A204.1 (cell line): Measurements from ENCODE around the gene TNIK.
"Not testable (repeated sequence)": the region's sequence is repeated elsewhere in the genome, so short reads cannot be mapped to it uniquely, and the experiment has no call there.

Experiments
- FAIRE-seq: peaks from 2 replicates; lab custom pipeline; 2012; peaks lifted over from hg19 to GRCh38; lab: Jason Lieb, UNC

TNIK gene

GRCh38 chr3:171250444-171250843 is 209.8 kb downstream of the TNIK start:
- no peak for FAIRE-seq

GRCh38 chr3:171249245-171249644 is 211.0 kb downstream of the TNIK start:
- FAIRE-seq: no peak

DNA sequence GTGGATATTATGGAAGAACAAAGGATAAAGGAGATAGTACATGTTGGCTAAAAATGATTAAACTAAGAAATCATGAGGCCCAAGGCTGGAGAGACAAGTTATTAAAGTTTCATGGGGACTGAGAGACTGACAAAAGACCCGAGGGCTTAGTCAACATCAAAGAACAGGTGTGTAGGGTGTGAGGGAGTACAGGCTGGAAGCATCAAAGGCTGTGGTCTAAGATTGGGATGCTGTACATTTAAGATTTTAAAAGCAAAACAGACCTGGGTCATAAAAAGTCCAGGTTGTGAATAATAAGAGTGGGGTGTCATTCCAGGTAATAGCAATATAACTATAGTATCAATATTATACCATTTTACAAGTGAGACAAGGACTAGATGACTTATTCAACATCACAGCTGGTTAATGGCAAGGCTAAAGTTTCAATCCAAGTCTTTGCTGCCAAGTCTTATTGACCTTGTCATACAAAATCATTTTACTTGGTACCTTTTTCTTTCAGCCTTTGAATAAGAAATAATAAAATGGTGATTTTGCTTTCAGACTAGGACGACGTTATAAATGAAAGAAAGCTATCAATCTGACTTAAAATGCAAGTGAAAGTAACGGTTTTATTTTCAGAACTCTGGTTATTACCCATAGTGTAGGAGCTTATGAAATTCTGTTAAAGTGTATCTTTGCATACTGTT is 211.6 kb downstream of the TNIK start:
- no peak for FAIRE-seq

DNA sequence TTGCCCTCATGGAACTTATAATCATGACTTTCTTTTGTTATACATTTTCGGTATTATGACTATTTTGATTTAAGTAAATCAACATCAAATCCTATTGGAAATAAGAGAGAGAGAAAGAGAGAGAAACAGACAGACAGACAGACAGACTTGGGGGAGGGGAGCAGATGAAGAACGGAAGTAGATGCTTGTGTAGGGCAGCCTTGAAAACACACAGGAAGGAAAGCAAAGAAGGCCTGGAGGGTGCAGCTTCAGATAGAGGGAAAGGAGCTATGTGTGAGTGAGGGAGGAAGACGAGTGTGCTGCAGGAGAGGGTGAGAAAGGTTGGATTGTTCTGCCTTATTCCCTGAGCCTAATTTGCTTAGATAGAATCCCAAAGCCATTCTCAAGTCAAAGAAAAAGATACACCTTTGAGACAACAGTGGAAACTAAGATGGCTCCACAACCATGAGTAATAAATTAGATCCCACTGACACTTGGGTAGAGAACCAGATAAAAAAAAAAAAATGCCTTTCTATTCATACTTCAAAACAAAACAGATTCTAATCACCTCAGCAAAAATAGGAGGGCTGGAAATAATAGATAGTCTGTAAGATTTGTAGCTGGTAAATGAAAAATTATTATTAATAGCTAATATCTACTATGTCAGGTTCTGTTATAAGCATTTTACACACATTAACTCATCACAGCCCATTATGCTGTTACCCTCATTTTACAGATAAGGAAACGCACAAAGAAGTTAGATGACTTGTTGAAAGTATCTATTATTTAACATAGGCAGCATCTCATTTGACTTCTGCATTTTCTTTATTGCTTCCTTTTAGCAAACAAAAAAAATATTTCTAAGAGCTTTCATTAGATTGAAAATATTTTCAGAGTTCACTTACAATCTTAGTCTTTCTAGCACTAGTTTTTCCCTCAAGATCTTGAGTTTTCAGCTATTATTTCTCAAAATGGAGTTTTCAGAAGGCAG is 214.1 kb downstream of the TNIK start:
- no peak for FAIRE-seq

DNA sequence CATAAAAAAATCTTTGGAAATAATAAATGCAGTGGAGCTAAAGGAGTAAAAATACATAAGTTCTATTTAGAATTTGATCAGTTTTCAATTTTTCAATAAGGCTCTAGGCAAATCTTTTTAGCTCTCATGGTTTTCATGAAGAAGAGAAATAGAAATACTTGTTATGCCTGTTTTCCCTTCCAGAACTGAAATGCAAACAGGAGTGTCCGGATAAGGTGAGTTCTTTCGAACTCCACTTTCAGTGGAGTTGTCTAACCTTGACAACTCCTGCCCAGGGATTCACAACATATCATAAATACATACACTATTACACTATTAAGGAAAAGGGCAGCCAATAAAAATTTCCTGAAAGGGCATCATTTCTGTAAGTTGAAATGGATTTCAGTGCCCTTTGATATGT is 217.3 kb downstream of the TNIK start:
- no peak for FAIRE-seq

DNA sequence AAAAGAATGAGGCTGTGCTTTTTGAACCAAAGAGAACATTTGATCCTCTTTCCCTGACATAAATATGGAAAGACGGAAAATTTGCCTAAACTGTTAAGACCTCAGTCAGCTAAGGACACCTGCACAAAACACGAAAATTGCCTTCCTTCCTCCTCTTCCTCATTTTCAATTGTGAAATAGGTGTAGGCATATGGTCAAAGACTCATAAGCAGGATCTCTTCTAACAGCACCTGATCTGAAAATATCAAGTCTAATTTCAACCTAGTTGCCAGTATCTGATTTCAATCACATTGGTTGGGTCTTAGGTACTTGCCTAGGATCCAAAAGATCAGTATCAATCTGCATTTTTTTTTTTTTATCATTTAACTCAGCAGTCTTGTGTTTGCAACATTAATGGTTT is 218.0 kb downstream of the TNIK start:
- no peak for FAIRE-seq

DNA sequence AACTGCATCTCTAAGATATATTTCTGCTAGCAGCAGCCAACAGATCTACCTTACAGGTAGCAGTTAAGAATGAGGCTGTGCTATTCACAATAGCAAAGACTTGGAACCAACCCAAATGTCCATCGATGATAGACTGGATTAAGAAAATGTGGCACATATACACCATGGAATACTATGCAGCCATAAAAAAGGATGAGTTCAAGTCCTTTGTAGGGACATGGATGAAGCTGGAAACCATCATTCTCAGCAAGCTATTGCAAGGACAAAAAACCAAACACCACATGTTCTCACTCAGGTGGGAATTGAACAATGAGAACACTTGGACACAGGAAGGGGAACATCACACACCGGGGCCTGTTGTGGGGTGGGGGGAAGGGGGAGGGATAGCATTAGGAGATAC is 218.6 kb downstream of the TNIK start:
- not testable (repeated sequence) for FAIRE-seq

DNA sequence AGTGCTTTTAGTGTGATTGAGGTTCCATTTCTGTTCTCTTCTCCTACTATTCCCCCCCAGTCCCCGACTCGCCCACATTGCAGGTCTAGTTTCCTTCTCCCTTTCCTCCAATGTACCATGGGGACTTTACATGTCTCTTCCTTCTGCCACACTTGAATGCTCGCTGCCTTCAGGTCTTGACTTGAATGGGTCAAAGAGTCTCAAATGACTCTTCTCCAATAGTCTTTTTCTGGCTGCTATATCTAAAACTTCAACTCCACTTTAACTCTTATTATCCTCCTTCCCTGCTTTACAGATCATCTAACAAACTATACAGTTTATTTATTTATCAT is 219.7 kb downstream of the TNIK start:
- no peak for FAIRE-seq

- FAIRE-seq: no peak
Measured at GRCh38 chr3:171239757-171240503, 220.3 kb downstream of the TNIK start.

GRCh38 chr3:171237009-171237385 is 223.2 kb downstream of the TNIK start:
- no peak for FAIRE-seq

DNA sequence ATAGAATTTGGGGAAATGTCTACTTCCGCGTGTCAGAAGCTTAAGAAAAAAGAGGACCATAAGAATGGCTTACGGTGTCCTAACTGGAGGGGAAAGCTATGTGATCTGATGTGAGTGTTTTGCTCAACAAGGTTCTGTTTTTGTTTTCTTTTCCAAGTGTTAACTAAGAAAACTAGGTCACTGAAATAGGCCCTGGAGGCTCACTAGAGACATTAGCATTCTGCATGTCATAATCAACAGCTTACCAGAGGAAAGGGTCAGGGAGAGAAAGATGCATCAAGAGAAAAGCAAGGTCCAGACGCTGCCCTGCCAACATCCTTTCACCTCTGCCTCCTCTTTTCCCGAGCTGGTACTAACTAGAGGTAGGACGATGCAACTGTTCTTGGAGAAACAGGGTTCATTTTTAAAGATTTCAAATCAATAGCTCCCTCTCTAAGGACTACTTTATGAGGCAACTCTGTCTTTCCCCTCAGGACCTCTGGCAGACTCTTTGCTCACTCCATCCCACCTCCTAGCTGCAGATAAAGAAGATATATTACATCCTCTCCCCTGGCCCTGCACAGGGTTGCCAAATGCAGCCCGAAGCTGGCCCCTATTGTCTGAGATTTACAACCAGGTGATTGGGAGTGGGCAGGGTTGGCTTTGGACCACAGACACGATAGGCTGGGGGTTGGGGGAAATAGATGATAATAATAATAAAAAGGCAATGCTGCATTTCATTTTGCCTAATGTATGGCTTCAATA is 223.8 kb downstream of the TNIK start:
- FAIRE-seq: no peak

DNA sequence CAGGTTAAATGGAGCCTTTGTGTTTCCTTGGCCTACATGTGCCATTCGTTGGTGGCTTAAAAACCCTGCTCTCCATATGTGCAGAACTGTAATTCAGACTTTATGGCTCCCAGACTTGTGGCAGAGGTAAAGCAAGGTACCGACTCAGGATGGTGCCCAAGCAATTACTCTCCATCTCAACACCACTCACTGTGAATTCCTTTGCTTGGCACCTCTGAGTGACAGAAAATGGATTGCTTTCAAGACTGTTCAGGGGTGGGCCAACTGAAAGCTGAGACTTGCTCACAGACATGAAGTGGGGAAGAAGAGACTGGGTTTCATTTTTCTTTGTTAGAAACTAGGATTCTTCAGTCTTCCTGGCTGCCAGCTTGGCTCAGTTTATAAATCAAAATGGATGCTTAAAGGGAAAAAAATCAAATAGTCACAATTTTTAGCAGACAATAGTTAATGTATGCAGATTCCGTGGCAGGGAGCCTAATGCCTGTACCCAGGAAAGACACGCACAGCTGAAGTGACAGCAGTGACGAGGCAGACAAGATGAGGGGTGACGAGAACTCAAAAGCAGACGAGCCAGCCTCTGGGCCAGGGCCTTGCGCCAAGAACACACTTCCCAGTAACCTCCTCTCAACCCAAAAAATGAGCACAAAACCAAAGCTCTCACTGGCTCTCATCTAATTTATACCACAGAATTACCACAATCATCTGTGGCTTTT is 225.8 kb downstream of the TNIK start:
- no peak for FAIRE-seq

GRCh38 chr3:171231361-171231760 is 228.8 kb downstream of the TNIK start:
- FAIRE-seq: no peak

GRCh38 chr3:171230865-171231264 is 229.3 kb downstream of the TNIK start:
- FAIRE-seq: no peak

DNA sequence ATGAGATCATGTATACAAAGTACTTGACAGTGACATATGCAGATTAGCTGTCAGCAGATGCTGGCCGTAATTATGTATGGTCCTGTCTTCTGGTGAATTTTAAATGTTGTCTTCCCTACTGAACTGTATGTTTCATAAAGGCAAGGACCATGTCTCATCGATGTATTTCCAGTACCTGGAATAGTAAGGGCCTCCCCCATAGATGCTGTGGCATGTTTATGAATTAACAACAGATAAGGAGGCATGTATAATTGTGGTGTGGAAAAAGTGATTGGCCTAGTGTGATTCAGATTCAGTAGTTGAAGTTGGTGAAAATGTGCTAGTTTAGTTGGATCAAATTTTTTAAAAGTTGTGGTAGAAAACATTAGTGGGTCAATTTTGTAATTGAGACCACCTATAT is 231.0 kb downstream of the TNIK start:
- no peak for FAIRE-seq

- no peak for FAIRE-seq
Measured at GRCh38 chr3:171228240-171228639, 232.0 kb downstream of the TNIK start.

- FAIRE-seq: no peak
Measured at GRCh38 chr3:171227828-171228227, 232.4 kb downstream of the TNIK start.

DNA sequence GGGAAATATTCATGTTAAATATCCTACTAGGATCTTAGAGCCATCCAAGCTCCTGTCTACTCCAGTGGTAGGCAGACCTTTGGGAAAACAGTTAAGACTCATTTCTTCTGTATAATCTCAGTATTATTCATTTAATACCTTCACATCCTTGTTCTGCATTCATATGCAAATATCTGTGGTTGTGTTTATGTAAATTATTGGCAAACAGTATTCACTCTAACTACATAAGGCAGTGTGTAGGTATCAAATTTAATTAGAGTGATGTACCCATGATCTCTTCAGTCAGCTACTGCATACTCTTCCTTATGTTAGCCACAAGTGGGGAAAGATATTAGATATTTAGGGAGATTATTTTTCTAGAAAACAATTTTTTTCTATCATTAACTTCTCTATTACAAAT is 232.8 kb downstream of the TNIK start:
- FAIRE-seq: no peak

DNA sequence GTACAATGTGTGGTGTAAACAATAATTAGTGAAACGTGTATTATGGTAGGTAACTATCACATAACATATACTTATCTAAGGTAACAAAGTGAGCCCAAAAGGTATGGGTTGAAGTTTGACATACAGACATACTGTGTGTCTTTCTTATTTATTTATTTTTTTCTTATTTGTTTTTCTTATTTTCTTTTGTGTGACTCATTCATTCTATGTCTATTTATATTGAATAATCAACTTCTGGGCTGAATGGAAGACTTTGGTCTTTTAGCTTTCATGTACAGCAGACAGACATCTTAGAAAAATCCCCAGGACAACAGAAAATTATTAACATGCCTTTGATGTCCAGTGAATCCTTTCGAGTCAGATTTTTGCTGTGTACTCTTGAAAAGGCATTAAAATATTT is 233.4 kb downstream of the TNIK start:
- FAIRE-seq: no peak

- FAIRE-seq: no peak
Measured at GRCh38 chr3:171225708-171226107, 234.5 kb downstream of the TNIK start.

DNA sequence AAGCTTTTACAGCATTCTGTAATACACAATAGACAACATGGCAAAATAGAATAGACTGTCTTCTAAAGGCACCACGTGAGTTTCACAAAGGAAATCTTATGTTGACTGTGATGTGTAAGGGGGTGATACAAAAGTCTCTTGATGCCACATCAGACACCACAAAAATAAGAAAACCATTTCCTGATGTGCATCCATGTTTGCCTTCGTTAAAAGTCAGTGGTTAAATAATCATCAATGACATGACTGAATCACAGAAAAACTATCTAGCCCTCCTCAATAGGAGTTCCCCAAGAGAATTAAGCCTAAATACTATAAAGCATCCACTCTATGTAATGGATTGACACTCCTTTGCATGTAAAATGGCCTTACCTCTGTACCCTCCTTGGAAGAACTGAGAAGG is 235.0 kb downstream of the TNIK start:
- no peak for FAIRE-seq

DNA sequence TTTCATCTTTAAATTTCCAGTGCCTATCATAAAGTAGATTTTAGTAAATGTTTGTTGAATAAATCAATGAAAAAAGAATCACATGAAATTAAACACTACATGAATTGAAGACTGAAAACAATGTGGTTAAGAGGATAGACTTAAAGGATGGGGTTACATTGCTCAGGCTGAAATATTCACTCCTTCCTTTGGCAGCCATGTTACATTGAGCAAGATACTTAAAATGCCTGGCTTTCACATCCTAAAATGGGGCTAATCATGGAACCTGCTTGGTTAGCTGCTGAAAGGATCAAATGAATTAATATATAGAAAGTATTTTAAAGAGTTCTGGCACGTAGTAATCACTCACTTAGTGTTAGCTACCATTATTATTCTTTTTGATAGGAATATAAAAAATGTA is 236.8 kb downstream of the TNIK start:
- no peak for FAIRE-seq
